CD4-positive, alpha-beta T cell treated with Interleukin-15 for 1 hour (primary cell): ENCODE data around the gene CTNND2.

Source experiments
- DNase-seq: peaks from one replicate; pipeline ENCODE4 v3.0.0-alpha.2; 2020

Gene CTNND2

DNA sequence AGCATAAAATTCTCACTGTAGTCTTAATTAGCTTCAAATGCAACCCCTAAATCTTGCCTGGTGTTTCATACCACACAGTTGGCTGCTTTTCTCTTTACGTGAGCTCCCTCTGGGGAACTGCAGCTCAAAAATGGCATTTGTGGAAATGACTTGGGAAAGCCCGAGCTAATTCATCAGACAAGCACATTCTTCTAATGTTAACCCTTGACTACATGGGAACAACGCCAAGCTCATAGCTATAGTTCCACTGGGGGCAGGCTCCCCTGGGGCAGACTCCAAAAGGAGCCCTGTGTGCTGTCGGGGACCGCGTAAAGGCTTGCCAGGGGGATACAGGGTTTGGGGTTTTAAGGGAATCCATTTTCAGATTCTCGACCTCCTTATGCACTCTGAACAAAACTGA is 841.8 kb downstream of the CTNND2 start:
- DNase-seq = no peak

GRCh38 chr5:11056560-11056959 is 847.7 kb downstream of the CTNND2 start:
- DNase-seq = no peak

DNA sequence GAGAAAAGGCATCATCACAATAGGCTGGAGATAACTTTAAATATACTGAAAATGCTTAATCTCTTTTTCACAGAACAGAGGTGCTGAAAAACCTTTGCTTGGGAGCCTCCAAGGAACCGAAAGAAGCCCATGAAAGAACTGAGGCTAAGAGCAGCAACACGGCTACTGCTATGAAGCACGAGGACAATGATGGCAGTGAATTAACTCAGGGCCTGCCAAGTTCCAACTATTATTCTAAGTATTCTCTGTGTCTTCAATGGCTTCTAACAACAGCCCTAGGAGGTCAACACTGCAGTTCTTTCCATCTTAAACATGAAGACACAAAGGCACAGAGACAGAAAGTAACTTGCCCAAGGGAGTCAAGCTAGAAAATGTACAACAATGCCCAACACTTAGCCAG is 850.2 kb downstream of the CTNND2 start:
- DNase-seq = no peak

- no peak for DNase-seq
Observed at GRCh38 chr5:11052871-11053270, 851.4 kb downstream of the CTNND2 start.

DNA sequence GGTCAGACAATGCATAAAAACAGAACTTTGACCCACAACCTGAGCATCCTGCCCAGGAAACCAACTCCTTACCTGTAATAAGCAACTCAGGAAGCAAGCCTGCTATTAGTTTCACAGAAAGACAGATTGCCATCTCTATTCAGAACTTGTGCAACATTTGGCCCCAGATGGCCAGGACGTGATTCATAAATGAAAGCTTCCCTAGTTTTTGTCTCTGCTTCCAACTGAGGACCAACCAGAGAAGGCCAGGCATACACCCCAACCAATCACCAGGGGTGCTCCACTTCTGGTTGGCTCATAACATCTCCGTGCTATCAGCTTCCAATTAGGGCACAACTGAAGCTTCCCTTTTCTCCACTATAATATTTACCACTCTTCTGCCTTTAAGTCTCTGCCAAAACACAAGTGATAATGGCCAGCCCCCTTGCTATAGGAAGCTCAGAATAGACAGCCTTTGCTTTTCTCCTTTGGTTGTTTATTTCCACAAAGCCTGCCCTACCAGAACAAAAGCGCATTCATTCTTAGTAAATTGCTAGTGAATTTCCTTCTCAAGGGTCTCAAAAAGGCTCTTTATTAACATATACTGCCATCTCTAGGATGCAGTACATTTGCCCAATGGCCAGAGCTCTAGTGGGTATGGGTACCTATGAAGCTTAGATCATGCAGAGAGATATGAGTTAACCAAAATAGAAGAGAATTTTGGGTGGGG is 853.5 kb downstream of the CTNND2 start:
- DNase-seq = no peak

GRCh38 chr5:11048760-11049159 is 855.5 kb downstream of the CTNND2 start:
- DNase-seq = no peak

- no peak for DNase-seq
Observed at GRCh38 chr5:11047625-11048024, 856.6 kb downstream of the CTNND2 start.

GRCh38 chr5:11047030-11047429 is 857.2 kb downstream of the CTNND2 start:
- DNase-seq = no peak

- DNase-seq = no peak
Observed at GRCh38 chr5:11046160-11046559, 858.1 kb downstream of the CTNND2 start.

DNA sequence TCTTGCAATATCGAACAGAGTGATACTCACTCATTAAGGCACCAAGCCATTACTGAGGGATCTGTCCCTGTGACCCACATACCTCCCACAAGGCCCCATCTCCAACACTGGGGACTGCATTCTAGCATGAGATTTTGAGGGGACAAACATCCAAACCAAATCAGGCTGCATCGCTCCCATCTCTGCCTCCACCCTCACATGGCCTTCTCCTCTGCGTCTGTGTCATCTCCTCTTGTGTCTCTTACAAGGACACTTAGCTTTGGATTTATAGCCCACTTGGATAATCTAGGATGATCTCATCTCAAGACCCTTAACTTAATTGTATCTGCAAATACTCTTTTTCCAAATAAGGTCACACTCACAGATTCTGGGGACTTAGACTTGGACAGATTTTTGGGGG is 858.8 kb downstream of the CTNND2 start:
- no peak for DNase-seq

GRCh38 chr5:11044581-11044980 is 859.7 kb downstream of the CTNND2 start:
- DNase-seq = no peak

- DNase-seq = no peak
Observed at GRCh38 chr5:11043881-11044280, 860.4 kb downstream of the CTNND2 start.

DNA sequence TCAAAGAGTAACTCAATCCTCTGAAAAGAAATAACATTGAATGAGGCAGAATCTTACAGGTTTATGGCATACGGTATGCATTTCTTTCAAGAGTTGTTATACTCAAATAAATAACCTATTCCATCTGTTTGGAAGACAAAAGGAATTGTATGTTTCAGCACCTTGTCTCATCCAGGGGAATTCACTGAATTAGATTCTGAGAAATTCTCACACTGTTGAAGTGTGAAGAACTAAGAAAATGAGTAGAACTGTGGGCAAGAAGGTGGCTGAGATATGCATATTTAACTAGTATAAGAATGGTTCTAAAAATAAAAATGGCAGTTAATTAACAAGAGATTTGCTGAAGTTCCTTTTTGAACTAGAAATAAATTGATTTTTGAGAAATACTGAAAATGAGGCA is 863.9 kb downstream of the CTNND2 start:
- DNase-seq = no peak

DNA sequence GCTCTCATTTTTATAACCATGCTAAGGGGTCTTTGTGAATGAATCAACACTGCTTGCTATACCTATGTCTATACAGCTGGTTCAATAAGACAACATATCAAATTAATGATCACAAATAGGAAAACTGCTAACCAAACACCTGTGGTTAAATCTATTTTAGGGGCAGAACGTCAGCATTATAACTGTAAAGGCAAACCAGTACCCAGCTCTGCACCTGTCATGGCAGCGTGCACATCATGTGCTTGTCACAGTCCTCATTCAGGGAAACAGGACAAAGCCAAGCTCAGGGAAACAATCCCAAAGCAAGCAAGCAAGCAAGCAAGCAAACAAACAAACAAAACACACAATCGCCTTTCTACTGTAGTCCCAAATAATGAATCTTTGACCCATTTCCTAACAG is 865.5 kb downstream of the CTNND2 start:
- no peak for DNase-seq

DNA sequence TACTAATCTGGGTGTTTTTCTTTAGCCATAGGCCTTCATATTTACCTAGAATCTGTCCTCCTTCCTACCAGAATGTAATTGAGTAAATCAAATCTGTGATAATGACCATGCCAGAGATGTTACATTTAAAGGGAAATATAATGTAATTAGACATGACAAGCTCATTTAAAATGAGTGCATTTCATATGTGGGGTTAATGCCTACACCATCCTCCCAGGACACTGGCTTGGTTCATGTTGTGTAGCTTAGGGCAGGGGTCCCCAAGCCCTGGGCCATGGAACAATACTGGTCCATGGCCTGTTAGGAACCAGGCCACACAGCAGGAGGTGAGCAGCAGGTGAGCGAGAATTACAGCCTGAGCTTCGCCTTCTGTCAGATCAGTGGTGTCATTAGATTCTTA is 866.3 kb downstream of the CTNND2 start:
- DNase-seq = no peak

DNA sequence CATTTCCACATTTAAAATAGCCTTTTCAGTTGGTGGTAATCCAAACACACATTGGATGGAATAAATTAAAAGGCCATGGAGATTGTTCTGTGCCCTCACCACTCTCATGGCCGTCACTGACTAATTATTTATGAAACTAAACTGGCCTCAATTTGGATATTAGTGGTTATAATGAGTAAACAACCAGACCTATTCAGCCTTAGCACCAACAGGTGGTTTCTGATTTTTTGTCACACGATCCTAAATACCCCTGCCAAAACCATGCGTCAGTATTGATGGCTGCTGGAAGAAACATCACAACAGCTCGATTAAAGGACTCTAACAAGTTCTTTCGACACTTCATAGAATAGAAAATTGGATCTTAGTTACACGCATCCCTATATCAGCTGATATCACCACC is 867.2 kb downstream of the CTNND2 start:
- DNase-seq = no peak

- DNase-seq = no peak
Observed at GRCh38 chr5:11030671-11031070, 873.6 kb downstream of the CTNND2 start.

DNA sequence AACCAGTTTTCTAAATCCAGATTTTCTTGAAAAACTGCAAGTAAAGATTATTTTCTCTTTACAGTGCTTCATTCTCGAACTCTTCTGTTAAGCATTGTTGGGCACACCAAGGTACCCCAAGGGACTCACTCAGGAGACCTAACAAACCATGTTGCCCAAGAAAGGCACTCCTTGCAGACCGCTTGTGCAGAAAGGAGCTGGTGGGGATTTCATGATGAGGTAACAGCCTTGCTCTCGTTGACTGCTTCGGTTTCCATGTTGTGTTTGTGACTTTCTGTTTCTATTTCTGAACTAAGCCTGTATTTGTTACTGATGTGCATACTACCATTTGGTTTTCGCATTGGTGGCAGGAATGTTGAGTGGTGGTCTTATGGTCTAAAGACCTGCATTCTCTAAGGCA is 876.6 kb downstream of the CTNND2 start:
- DNase-seq = no peak

DNA sequence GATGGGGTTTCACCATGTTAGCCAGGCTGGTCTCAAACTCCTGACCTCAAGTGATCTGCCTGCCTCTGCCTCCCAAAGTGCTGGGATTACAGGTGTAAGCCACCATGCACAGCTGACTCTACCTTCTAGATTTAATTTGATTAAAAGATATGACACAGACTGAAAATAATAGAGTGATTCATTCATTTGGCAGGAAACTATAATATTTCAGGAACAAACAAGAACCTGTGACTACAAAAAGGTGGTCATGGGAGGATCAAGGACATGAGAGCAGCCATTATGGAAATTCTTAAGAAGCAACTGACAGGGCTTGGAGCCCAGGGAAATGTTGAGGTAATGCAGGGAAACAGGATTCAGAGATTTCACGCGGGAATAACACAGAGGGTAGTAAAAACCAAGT is 877.7 kb downstream of the CTNND2 start:
- DNase-seq = no peak

DNA sequence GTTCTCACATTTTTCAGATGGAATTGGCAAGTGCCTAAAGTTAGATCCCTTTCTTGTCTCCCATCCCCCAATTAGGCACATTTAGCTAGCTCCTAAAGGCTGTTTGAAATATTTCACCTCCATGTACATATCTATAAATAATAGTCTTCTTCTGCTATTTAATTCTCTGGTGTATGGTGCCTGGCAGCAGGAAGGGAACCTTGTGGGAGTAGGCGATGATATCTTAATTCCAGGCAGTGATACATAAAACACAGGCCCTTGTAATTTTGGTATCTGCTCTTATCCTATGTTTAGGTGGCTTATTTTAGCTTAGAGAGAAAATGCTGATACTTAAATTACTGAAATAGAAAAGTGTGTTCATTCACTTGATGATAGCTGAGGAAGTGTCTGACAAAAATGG is 880.3 kb downstream of the CTNND2 start:
- DNase-seq = no peak

GRCh38 chr5:11013793-11014192 is 890.5 kb downstream of the CTNND2 start:
- DNase-seq = no peak

- no peak for DNase-seq
Observed at GRCh38 chr5:11012295-11012694, 892.0 kb downstream of the CTNND2 start.

DNA sequence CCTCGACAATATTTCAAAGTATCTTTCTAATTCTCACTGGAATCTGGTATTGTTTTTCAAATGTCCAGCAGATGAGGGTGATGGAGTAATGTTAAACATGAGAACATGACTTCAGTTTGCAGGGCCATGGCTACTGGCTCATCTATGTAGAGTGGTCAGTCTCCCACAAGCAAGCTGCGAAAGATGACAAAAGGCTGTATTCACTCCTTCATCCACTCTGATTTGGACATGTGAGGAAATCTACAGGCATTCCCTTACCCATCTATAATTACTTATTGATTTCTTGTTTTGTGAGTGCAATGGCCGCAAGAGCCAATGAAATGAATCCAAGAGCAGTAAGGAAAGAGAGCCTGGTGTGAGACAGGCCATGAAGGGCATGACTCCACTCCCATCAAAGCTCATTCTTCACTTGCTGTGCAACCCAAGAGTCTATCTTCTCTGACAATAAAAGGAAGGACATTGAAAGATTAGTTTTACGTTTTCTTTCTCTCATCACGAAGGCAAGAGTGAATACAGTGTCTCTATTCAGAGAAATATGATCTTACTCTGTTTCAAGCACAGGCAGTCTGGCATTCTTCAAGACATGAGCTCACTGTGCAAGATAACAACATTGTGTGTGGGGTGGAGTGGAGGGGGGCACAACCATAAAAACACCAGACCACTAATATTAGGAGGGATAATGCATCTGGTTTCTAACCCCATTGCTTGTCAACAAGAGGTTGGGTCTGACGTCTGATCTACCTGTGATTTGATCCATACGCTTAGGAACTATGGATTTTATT is 893.6 kb downstream of the CTNND2 start:
- no peak for DNase-seq

GRCh38 chr5:11009576-11009975 is 894.7 kb downstream of the CTNND2 start:
- DNase-seq = no peak
